HUES48 (cell line): ENCODE data around the gene AACS.

Experiments used
- H3K27ac ChIP-seq: one replicate; pipeline ENCODE4 v1.7.0; 2013; ENCODE audit warnings: low read depth, low read length, inconsistent platforms
- H3K27me3 ChIP-seq: 2 replicates; pipeline ENCODE4 v1.6.1; 2013; ENCODE audit warnings: mild to moderate bottlenecking, low read length; ENCODE audit not compliant: control insufficient read depth, insufficient read depth
- H3K36me3 ChIP-seq: 2 replicates; pipeline ENCODE4 v1.6.1; 2013; ENCODE audit warnings: low read length; ENCODE audit not compliant: control insufficient read depth, insufficient read depth
- H3K4me1 ChIP-seq: 2 replicates; pipeline ENCODE4 v1.6.1; 2013; ENCODE audit warnings: mild to moderate bottlenecking, low read length; ENCODE audit not compliant: control insufficient read depth, insufficient read depth
- H3K4me3 ChIP-seq: 2 replicates; pipeline ENCODE4 v1.5.1; 2013; ENCODE audit warnings: mild to moderate bottlenecking, low read depth, low read length
- H3K9ac ChIP-seq: 2 replicates; pipeline ENCODE4 v1.6.1; 2013; ENCODE audit warnings: mild to moderate bottlenecking, low read depth, low read length, moderate library complexity
- H3K9me3 ChIP-seq: 2 replicates; pipeline ENCODE4 v1.6.1; 2013; ENCODE audit warnings: low read length; ENCODE audit not compliant: control insufficient read depth, insufficient read depth

The AACS gene

DNA sequence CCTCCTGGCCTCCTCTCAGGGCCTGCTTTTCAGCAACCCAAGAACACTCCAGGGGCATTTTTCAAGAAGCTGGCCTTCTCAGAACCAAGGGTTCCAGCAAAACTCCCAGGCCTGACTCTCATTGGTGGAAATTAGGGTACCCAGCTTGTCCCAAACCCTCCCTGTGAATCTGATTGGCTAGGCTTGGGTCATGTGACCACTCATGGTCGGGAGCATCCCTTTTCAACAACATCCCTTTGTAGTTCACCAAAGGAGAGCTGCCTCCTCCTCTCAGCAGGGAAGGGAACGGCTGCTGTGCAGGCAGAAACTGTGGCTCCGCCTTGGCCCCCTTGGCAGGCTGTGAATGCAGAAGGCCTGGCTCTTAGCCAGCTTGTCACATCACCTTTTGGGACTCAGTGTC is 94.5 kb downstream of the AACS start:
- no peaks in the 10 kb centered on the region for H3K36me3 ChIP-seq
- no peak overlapping the region for H3K4me3 ChIP-seq
- no peak overlapping the region for H3K27ac ChIP-seq
- H3K4me1 ChIP-seq: no peaks in the 10 kb centered on the region
- no peaks in the 10 kb centered on the region for H3K27me3 ChIP-seq
- H3K9ac ChIP-seq: no peak overlapping the region
- no peaks in the 10 kb centered on the region for H3K9me3 ChIP-seq

- Histone ChIP-seq H3K27ac (no peak overlapping the region), H3K4me3 (no peak overlapping the region), H3K36me3 (no peaks in the 10 kb centered on the region), H3K9ac (no peak overlapping the region), H3K9me3 (no peaks in the 10 kb centered on the region), H3K27me3 (no peaks in the 10 kb centered on the region), H3K4me1 (no peaks in the 10 kb centered on the region)
Measured at GRCh38 chr12:125160281-125160955, 95.2 kb downstream of the AACS start.

DNA sequence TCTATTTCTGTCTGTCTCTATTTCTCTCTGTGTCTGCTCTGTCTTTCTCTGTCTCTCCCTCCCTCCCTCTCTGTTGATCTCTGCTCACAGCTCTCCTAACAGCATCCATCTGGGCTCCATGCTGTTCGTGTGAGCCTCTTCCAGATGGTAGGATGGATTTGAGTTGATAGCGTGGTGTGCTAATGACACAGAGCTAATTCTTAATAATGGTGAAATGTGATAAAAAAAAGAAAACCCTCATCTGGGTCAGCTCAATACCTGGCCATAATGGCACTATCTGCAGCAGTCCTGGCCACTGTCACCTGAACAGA is 96.4 kb downstream of the AACS start:
- Histone ChIP-seq H3K9me3 (no peaks in the 10 kb centered on the region), H3K27ac (no peak overlapping the region), H3K9ac (no peak overlapping the region), H3K4me1 (no peaks in the 10 kb centered on the region), H3K27me3 (no peaks in the 10 kb centered on the region), H3K36me3 (no peaks in the 10 kb centered on the region), H3K4me3 (no peak overlapping the region)

GRCh38 chr12:125162489-125163028 is 97.3 kb downstream of the AACS start:
- Histone ChIP-seq H3K9ac (no peak overlapping the region), H3K27me3 (no peaks in the 10 kb centered on the region), H3K4me1 (no peaks in the 10 kb centered on the region), H3K9me3 (no peaks in the 10 kb centered on the region), H3K36me3 (no peaks in the 10 kb centered on the region), H3K4me3 (no peak overlapping the region), H3K27ac (no peak overlapping the region)

DNA sequence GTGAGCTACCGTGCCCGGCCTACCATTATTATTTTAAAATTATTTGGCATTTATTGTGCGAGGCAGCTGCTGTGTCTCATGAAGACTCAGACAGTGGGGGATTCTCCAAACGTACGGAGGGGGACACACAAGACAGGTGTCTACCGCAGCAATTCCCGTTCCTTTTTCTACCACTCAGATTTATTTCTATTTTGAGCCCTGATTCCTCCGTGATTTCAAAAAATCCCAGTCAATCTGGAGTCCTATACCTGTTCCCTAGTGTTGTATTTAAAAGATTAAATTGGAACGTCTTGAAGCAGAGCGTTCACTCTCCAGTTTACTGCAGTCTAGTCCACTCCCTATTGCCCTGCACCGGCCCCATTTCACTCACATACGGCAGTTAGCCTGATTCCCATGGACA is 97.9 kb downstream of the AACS start:
- Histone ChIP-seq H3K27ac (no peak overlapping the region), H3K9me3 (no peaks in the 10 kb centered on the region), H3K27me3 (no peaks in the 10 kb centered on the region), H3K9ac (no peak overlapping the region), H3K36me3 (no peaks in the 10 kb centered on the region), H3K4me3 (no peak overlapping the region), H3K4me1 (no peaks in the 10 kb centered on the region)

DNA sequence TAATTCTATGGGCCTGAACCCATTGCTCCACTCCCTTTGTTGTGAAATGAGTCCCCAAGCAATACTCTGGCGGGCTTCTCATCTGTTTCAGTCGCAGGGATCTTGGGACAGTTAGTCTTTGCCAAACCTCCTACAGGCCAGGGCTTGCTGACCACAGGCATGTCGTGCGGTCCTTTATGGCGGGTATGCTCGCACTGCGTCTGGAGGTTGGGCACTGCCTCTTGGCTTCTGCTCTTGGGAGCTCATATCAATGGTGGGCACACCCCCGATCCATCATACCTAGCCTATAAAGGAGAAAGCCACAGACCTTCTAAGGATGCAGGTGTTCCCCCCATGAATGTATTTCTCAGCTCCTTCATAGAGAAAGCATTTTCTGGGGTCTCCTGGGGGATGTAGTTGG is 99.3 kb downstream of the AACS start:
- no peaks in the 10 kb centered on the region for H3K27me3 ChIP-seq
- H3K4me1 ChIP-seq: no peaks in the 10 kb centered on the region
- no peak overlapping the region for H3K4me3 ChIP-seq
- no peaks in the 10 kb centered on the region for H3K36me3 ChIP-seq
- no peak overlapping the region for H3K9ac ChIP-seq
- H3K27ac ChIP-seq: no peak overlapping the region
- H3K9me3 ChIP-seq: no peaks in the 10 kb centered on the region

- Histone ChIP-seq H3K4me3 (no peak overlapping the region), H3K9ac (no peak overlapping the region), H3K36me3 (no peaks in the 10 kb centered on the region), H3K4me1 (no peaks in the 10 kb centered on the region), H3K9me3 (no peaks in the 10 kb centered on the region), H3K27me3 (no peaks in the 10 kb centered on the region), H3K27ac (no peak overlapping the region)
Measured at GRCh38 chr12:125166041-125166440, 100.8 kb downstream of the AACS start.

GRCh38 chr12:125167658-125168057 is 102.4 kb downstream of the AACS start:
- H3K27me3 ChIP-seq: no peaks in the 10 kb centered on the region
- no peak overlapping the region for H3K9ac ChIP-seq
- no peak overlapping the region for H3K4me3 ChIP-seq
- no peaks in the 10 kb centered on the region for H3K9me3 ChIP-seq
- no peak overlapping the region for H3K27ac ChIP-seq
- H3K4me1 ChIP-seq: no peaks in the 10 kb centered on the region
- H3K36me3 ChIP-seq: no peaks in the 10 kb centered on the region

DNA sequence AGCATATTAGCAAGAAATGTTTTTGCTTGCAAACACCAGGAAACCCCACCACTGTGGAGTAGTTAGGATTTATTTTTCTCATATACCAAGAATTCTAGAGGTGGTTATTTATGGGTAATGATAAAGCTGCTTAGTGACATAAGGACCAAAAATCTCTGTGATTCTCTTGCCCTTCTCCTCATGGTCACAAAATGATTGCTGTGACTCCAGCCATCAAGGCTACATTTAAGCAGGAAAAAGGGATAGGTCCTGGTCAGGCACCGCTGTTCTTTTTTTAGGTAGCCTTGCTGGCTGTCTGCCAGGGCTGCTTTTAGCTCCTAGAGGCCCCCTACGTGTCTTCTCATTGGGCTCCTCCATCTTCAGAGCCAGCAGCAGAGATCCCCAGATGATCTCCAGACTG is 104.2 kb downstream of the AACS start:
- H3K4me3 ChIP-seq: no peak overlapping the region
- H3K9ac ChIP-seq: no peak overlapping the region
- H3K27me3 ChIP-seq: no peaks in the 10 kb centered on the region
- no peaks in the 10 kb centered on the region for H3K9me3 ChIP-seq
- peaks cover under 1% of the 10 kb centered on the region; the same call in 1 of the 2 replicates for H3K4me1 ChIP-seq
- H3K36me3 ChIP-seq: no peaks in the 10 kb centered on the region
- H3K27ac ChIP-seq: no peak overlapping the region

GRCh38 chr12:125169870-125170269 is 104.6 kb downstream of the AACS start:
- H3K27me3 ChIP-seq: no peaks in the 10 kb centered on the region
- no peak overlapping the region for H3K4me3 ChIP-seq
- H3K27ac ChIP-seq: no peak overlapping the region

DNA sequence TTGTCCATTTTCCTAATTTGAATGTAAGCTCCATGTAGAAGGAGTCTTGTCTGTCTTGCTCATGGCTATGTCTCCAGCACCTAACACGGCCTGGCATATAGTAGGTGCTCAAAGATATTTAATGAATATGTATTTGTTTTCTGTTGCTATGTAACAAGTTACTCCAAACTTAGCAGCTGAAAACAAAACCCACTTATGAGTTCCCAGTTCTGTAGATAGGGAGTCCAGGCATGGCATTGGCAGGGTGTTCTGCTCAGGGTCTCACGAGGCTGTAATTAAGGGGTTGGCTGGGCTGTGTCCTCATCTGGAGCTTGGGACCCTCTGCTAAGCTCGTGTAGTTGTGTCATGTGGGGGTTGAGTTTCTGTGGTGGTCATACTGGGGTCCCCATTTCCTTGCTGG is 106.0 kb downstream of the AACS start:
- Histone ChIP-seq H3K36me3 (no peaks in the 10 kb centered on the region), H3K9me3 (no peaks in the 10 kb centered on the region), H3K4me3 (no peak overlapping the region), H3K27ac (no peak overlapping the region), H3K4me1 (peaks cover 4% of the 10 kb centered on the region; the same call in 1 of the 2 replicates), H3K9ac (no peak overlapping the region), H3K27me3 (no peaks in the 10 kb centered on the region)

More at GRCh38 chr12:125169870-125170269, 104.6 kb downstream of the AACS start:
- Histone ChIP-seq H3K36me3 (no peaks in the 10 kb centered on the region), H3K9ac (no peak overlapping the region), H3K4me1 (peaks cover 4% of the 10 kb centered on the region; the same call in 1 of the 2 replicates), H3K9me3 (no peaks in the 10 kb centered on the region)
